Muscle of back (tissue), 11 donors: ENCODE measurements around the gene GRM7. TPM values are rescaled to one million over a fixed set of nuclear protein-coding genes. Genes with fewer than 3 reads are reported as not detected.

Source experiments
- DNase-seq, 3 donors: peaks; one replicate each; pipeline versions ENCODE4 v3.0.0 to v3.0.0-alpha.2; 2013
- polyA plus RNA-seq, 10 donors: library from polyadenylated mRNA; unstranded; fragments of 120-200 nt; gene quantifications; one replicate each; pipeline ENCODE4 v1.2.1, GENCODE V29; 2013; ENCODE audit not compliant: insufficient read length in 10 of 10

Gene GRM7
- polyA plus RNA-seq, 10 donors = 0.07 to 0.71 (median 0.10) TPM; not detected in 5

DNA sequence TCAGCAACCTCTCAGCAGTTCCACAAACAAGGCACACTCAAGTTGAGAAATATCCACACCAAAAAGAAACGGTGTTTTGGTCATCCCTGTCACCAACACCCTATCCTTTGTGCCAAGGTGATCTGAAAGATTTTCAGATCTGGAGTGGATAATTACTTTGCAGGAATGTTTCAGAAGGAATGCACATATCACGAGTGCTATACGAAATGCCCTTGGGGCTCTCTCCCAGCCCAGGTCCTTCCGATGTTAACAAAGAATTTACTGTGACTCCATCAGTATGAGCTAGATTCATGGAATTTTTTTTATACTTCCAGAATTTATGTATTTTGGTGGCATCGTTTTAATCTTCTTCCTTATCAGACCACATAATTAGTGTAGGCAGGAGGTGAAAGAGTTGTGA, 105.0 kb downstream of the GRM7 start:
- no peak for DNase-seq

DNA sequence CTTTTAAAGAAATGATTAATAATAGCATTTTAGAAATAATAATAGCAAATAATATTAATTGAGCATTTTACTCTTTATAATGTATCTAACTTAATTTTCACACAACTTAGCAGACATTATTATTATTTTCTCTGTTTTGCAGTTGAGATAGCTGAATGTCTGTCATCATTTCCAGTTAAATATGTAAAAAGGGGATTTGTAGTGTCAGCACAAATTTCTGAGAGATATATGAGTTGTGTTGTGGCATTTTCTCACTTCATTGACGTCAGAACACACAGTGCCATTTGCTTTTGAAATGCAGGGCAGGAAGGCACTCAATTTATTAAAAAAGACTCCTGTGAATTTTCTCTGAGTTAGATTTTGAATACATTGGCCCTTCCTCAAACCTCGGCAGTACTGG, 111.0 kb downstream of the GRM7 start:
- DNase-seq = no peak

DNA sequence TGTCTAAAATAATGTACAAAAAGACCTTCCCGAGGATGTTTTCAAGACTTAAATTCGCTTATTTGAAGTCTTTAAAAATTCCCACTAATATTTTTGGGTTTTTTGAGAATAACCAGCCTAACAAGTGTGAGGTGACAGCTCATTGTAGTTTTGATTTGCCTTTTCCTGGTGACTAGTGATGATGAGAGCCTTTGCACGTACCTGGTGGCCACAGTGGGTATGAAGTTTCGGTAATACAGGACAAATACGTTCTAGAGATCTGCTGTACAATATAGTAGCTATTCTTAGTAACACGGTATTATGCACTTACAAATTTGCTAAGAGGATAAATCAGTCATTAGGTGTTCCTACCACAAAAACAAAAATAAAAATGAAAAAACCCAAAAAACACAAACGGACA, 124.9 kb downstream of the GRM7 start:
- no peak for DNase-seq

DNA sequence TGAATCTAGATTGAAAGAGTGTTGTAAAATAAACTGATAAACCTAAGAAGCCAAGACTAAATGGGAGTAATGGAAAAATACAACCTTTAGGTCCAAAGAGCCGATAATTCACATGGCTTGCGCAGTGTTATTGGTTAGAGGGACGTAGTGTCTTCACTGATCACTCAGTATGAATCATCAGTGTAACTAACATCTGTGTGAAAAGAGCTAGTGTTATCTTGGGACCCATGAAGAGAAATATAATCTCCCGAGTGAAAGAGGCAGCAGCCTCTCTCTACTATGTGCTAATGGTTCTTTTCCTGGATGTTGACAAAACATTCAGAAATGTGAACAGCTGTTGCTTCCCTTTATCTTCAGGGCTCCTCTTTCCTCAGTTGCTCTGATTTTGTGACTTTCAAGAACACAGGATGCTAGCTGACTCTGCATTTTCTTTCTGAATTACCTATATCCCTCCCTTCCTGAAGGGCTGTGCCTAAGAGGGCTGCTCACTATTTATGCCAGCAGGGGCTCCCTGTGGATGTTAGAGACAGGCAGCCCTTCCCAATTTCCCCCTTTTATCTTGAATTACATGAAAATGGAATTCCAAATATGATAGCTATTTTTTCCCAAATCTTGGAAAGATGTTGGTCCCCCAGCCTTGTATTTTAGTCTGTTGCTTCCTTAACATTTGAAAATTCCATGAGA, 128.8 kb downstream of the GRM7 start:
- peak in 2 of 3 donors; percentile 4 to 31 for DNase-seq

DNA sequence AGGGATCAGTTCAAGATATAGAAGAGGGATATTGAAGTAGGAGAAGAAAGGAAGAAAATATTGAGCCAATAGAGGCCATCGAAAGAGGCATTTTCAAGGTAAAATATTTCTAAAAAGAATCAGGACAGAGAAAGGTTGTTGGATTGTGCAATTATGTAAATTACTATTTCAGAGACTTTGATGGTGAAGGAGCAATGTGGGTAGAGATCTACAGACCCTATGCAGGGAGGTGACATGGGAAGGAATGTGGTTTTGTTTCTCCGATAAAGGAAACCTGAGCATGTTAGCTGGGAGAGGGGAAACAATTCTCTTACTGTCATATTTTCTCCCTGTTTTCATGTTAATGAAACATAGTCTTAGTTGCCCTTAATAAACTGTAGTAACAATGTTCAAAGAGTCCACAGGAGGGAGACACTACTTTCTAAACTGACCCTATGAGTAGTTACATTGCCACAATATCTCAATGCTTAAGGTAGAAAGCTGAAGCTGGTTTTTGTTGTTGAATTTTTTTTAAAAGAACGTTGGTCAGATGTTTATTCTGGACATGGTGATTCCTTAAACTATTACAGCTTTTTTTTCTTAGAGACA, 133.3 kb downstream of the GRM7 start:
- DNase-seq = no peak

DNA sequence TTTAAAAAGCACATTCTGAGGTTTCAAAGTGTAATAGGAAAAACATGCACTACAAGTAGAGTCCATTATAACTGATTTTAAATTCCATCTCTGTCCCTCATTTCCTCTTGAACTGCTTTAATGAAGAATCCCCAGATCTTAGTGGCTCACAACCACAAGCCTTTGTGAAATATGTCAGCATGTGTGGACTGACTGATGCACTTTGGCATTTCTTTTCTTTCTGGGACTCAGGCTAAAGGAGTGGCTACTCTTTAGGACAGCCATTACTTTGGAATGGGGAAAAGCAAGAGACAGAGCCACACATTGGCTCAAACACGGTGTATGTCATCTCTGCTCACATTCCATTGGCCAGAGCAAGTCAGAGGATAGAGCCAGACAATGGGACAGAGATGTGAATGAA, 139.6 kb downstream of the GRM7 start:
- no peak for DNase-seq

DNA sequence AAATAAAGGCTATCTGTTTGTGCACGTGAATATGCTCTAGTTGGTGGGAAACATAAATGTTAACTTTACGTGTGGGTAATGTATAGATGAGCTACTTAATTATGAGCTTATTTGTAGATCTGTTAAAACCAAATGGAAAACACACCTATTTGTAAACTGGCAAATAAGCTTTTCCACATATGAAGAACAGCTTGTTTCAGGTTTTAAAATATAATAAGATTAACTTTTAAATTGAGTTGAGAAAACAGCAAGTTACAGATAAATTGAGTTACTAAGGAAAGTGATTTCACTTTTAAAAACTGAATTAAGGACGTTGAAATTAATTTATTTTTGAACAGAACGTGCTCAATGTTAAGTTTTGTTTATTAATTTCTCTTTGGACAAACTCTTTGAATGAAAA, 140.5 kb downstream of the GRM7 start:
- DNase-seq = no peak

DNA sequence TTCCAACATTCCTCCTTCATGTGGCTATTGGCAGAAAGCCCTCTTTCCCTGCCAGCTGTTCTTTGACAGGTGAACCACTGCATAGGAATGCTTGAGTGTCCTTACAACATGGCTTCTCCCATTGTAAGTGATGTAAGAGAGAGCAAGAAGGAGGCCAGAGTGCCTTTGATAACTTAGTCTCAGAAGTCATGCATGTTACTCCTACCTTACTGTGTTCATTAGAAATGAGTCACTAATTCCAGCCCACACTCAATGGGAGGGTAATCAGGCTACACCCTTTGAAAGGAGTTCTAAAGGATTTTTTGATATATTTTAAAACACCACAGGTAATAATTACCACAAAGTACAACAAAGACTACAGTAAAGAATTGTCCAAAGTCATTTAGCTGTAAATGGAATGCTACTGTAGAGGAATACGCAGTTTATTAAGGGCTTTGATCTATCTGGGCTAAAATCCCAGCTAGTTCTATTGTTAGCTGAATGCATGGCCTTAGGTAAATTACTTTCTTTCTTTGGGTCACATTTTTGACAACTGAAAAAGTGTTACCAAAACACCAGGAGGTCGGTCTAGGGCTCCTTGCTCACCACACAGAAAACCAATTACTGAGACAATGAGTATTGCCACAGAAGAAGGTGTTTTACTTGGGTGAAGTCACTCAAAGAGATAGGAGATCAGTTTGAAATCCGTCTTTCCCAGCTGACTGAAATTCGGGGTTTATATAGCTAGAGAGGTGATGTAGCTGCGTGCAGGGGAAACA, 154.9 kb downstream of the GRM7 start:
- no peak for DNase-seq

DNA sequence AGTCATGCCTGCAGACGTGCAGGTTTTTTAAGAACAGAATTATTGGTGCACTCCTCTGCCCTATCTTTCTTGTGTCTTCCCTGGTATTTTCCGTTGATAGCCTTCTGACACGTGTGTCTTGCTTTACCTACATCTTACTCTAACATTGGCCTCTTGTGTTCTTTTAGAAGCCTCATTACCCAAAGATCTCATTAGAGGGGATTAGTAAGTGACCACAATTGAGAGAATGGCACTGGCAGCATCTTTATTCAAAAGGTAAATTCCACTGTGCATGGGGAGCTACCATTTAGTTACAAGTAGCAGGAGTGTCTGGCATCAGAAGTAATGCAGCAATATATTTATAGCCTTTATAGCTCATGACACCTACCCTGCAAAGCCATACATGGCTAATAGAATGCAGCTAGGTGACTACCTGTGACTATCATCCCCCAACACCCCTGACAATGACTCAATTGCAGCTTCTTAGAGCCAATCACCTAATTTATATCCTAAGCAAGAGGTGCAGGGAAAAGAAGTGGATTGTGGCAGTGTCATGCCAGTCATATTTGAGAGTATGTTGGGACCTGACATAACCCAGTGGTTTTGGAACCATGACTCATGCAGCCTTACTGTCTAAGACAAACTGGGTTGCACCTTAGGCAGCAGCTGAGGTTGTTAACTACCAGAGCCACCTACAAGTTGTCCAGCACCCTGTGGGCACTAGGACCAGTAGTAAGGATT, 164.8 kb downstream of the GRM7 start:
- DNase-seq = no peak

DNA sequence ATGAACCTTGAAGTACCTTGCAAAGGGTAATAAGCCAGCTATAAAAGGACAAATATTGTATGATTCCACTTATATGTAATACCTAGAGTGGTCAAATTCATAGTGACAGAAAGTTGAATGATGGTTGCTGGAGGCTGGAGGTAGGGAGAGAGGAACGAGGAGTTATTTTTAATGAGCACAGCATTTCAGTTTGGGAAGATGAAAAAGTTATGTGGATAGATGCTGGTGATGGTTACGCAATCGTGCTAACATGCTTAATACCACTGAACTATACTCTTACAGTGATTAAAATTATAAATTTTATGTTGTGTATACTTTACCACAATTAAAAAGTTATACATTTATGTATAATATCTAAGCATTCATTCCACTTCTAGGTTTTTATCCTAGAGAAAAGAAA, 168.6 kb downstream of the GRM7 start:
- DNase-seq = no peak

DNA sequence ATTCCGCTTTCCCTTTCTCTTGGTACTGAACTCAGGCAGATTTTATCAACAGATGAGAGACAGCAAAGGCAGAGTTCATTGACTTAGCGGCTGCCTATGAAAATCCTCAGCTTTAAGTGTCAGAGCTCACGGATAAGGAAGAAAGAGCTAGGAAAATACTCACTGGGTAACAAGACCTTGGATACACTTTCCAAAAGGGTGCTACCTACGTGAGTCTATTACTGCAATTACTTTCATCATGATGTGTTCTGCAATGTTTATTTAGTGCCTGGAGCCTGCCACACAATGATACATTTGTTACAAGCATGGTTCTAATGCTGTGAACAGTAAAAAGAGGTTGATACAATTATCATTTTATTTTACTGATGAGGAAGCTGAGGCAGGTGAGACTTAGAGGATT, 177.5 kb downstream of the GRM7 start:
- no peak for DNase-seq

DNA sequence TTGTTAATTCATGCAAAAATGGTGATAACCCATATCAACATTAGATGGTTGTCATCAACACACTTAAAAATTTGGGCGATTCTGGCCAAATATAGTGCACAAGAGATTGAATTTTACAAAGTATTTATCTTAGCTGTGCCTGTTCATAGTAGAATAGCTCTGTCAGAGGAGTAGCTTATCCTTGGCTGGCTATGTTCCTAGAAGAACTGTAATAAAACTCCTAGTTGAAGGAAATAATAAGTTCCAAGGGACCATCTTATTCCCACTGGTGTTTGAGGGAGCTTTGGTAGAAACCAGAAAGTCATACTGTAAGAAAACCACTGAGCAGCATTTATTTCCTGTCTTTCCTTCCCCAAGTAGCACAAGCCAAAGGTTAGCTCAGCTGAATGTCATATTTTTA, 201.8 kb downstream of the GRM7 start:
- DNase-seq = peak in 2 of 3 donors; percentile 11 to 30

DNA sequence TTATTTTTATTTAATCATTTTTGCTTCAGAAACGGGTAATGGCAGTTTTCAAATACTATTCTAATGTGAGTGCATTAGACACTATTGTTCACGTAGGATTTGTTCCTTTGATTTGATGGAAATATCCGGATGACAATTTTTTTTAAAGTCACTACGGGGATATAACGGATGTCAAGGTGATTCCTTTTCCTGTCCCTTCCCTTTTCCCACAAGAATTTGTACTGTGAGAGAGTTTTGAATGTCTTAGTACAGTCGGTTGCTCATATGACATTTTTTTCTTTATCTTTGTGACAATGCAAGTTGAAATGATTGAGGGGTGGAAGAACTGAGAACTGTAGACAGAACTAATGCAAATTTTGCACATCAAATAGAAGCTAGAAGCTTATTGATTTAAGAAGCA, 209.5 kb downstream of the GRM7 start:
- no peak for DNase-seq

DNA sequence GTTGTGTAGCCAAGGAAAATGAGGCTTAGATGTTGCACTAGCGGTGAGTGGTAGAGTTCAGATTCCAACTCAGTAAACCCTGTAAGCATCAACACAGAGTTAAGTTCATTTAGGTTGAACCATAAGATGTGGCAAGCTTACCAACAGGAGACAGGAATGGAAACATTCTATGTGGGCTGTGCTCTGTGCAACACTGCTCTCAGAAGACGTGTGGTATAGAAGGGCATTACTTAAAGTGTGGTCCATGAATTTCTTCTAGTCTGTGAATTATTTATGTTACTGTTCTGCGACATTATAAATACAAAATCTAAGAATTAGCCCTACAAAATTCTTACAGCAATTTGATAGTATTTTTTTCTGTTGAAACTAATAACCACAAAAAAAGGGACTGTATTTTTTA, 213.3 kb downstream of the GRM7 start:
- no peak for DNase-seq

DNA sequence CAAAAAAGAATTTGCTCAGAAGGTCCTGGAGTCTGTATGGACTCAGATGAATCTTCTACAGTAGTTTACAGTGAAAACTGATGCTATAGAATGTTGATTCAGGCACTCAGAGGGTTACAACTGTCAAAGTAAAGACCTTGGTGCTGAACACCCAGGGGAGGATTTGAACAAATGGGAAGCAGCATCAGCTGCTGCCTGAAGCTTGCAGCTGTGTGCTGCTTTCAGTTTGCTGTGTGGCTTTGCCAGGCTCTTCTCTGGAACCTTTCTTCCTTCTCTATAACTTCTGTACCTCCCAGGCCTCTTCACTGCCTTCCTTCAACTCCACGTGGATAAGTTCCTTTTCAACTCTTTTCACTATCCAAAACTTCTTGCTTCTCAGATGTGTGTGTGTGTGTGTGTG, 214.2 kb downstream of the GRM7 start:
- peak; percentile 7 to 59 (median 22) for DNase-seq

DNA sequence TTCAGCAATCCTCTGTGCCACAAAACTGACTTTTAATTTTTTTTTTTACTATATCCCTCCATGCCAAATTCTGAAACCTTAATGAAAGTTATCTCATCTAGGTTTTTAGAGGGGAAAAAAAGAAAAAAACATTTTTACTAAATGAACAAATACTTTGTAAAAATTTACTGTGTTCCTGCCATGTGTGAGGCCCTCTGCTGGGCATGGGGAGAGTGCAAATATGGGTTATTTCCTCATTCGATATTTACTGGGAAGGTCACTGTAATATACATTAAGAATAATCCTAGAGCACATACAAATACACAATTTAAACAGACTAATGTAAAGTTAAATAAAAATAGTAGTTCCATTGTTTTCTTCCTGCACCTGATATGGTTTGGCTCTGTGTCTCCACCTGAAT, 215.0 kb downstream of the GRM7 start:
- no peak for DNase-seq

DNA sequence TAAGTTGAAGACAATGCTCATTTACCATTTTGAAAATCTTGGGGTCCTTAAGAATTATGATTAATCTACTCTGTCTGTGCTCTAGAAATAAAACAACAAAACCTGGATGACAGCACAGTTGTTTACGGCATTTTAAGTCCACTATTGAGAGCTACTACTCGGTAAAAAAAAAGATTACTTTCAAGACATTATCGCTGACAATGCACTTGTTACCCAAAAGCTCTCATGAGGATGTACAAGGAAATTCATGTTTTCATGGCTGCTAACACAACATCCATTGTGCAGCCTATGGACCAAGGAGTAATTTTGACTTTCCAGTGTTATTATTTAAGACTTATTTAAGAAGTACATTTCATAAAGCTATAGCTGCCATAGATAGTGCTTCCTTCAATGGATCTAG, 221.3 kb downstream of the GRM7 start:
- DNase-seq = no peak

DNA sequence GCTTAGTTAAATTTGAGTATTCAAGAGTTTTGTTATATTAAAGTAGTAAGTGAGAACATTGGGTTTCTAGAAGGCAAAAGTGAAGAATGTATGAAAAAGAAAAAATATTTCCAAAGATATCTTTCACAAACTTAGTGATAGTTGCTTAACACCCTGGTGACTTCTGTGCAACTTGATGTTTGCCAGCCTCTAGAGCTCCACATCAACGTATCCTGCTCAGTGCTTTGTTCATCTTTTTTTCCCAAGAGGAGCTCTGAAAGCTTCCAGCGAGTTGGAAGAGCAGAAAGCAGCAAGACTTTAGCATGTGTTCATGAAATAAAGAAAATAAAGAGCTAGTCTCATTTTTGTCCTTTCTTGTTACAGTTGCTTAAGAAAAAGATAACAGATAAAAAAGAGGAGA, 225.5 kb downstream of the GRM7 start:
- no peak for DNase-seq

DNA sequence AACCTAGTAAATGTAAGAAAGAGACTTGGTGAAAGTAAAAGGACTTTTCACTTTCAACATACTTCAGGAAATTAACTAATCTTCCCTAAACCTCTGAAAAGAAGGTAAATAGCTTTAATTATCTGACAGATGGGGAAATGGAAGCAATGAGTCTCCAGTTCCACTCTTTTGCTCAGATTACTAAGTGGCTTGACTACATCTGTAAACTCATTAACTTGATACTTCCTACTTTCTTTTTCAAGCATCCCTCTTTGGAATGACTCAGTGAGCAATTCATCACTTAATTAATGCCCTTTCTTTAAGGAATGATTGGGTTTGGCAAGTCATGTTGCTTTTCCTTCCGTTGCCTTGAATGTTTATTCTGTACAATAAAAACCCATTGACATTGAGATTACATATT, 234.2 kb downstream of the GRM7 start:
- DNase-seq = no peak

DNA sequence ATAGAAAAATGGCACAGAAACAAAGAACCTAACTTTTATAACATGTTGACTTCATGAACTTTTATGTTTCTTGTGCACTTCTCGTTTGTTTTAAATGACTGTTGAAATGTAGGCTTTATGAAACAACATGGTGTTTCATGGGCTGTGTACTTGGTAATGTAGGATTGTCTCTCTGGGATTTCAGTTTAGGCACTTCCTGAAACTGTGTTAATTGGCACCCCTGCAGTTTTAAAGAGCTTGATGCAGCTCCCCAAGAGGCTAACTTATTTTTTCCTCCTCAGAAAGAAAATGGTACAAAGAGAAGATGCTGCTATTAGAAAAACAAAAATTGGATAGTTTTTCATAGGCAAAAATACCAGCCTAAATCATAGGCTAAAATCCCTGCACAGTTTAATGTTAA, 239.2 kb downstream of the GRM7 start:
- no peak for DNase-seq

DNA sequence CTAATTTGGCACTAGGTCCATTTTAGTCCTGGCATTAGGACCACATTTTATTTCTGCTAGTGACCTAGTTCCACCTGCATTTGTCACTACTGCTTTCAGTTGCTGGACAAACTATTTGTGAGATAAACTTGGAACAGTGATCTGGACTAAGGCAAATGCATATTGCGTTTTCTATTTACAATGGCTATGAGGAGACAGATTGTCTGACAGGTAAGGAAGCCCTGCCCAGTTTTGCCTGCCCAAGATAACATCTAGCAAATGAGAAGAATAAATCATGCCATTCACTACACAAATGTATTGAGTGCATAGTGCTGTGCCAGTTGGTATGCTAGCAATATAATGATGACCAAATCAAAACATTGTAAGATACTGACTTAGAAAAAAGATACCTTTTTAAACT, 245.7 kb downstream of the GRM7 start:
- DNase-seq = no peak

DNA sequence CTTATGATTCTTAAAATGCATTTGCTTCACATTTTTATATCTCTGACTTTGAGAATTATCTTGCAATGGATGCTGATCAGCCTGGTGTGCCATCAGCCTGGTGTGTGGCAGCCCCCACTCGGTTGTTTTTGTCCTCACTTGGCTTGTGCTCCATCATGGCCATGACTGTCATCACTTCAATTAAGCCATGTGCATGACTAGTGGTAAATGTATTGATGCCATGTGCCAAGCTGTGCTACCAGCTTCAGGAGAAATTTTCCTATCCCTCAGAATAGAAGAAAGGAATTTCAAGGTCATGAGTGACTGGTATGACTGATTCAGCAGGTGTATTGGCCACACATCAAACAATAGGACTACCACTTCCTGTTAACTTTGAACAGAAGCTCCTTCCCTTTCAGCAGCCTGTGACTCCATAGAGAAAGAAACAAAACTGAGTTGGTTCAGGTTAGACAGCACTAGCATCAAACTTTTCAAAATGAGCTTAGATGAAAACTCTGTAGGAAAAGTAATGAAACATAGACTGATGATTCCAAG, 251.7 kb downstream of the GRM7 start:
- no peak for DNase-seq
